ENCODE measurements around the gene TENM3. TPM values are rescaled to one million over a fixed set of nuclear protein-coding genes. Genes with fewer than 3 reads are reported as not detected.

TENM3 gene
- total and polyA plus RNA-seq, 2 of the 8 experiments (the other 6 are each of a cell fraction or from before 2014, with no cell fraction given) = 36.9 to 69.3 TPM

DNA sequence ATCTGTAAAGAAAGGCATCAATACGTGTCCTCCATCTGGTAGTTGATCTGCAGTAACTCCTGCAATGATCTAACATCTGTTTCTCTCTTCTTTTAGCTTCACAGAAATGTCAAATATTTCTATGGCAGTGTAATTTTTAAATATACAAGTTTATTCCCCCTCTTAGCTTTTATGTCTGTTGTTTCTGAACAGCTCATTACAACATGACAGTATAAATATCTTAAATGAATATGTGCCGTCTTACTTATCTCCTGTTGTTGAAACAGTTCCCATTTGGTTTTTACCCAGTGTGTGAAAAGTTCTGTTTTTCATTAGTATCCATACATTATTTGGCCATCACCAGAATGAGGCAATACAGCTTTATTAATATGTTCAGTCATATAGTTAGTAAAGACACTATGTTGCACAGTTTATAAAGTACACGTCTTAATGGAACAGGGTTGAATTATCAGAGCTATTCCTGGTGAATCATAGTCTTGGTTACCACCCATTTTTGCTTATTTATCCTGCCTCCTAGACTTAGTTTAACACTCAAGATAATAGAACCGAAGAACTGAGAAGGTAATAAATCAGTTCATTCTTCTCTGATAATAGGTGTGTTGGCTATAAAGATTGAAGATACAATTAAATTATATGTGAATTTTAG lies 321.6 kb downstream of the TENM3 start:
- ChIA-PET CTCF (ENCODE audit: partially characterized antibody) (interaction anchor here (1.2 kb wide), 1 partner anchor 8 kb away, joined by 3 read pairs; no protein-coding TSS in a partner anchor), POLR2A (ENCODE audit: partially characterized antibody) (interaction anchor here (1.3 kb wide), 1 partner anchor 11 kb away, joined by 3 read pairs; no protein-coding TSS in a partner anchor)
- no peak overlapping the region for H3K4ac ChIP-seq (replicated peaks; ENCODE audit: insufficient read length, low read depth, low read length)
- no peak overlapping the region for H3K18ac ChIP-seq (ENCODE audit: extremely low read depth, low read length)
- no peak overlapping the region for H2BK5ac ChIP-seq (ENCODE audit: low read depth, low read length)
- no peak overlapping the region for H2AK5ac ChIP-seq (ENCODE audit: low read depth, low read length)
- H2BK15ac ChIP-seq (ENCODE audit: low read length) = no peak overlapping the region
- no peak overlapping the region for H2BK12ac ChIP-seq (ENCODE audit: low read depth, low read length)
- peaks cover 0 to 27% of the 10 kb centered on the region in 2 experiments; a peak in 2 of 4 replicates for H3K79me2 ChIP-seq (ENCODE audit: control insufficient read depth in 1 of 2, insufficient read depth in 2 of 2, low read length in 2 of 2)
- H3K4me1 ChIP-seq (replicated peaks in 1 of 4; ENCODE audit: control insufficient read depth in 3 of 4, insufficient read depth in 4 of 4, low read length in 3 of 4) = peaks cover 0 to 17% (median 6%) of the 10 kb centered on the region in 4 experiments; a peak in 4 of 7 replicates
- DNase-seq (ENCODE audit: low read depth in 1 of 2, low spot score in 2 of 2) (no peak), FAIRE-seq (no peak)
- H2AFZ ChIP-seq (ENCODE audit: low read length) = no peak overlapping the region
- no peak overlapping the region for H4K8ac ChIP-seq (ENCODE audit: extremely low read depth, insufficient read depth, low read length)
- H3K14ac ChIP-seq (ENCODE audit: insufficient read length) = no peak overlapping the region
- peaks cover 2% of the 10 kb centered on the region; the same call in 1 of the 2 replicates for H3K79me1 ChIP-seq (ENCODE audit: low read depth, low read length)
- no peak overlapping the region for H2BK20ac ChIP-seq (ENCODE audit: low read length)
- H4K20me1 ChIP-seq (replicated peaks in 1 of 2; ENCODE audit: control insufficient read depth in 1 of 2, insufficient read depth in 2 of 2, low read length in 2 of 2) = no peaks in the 10 kb centered on the region
- no peak overlapping the region for H3K4me2 ChIP-seq (ENCODE audit: insufficient read depth in 1 of 2, low read depth in 2 of 2, low read length in 2 of 2)
- no peak overlapping the region for H2BK120ac ChIP-seq (replicated peaks; ENCODE audit: low read depth, low read length)
- H3K4me3 ChIP-seq (ENCODE audit: extremely low read depth in 1 of 4, insufficient read depth in 2 of 4, low read depth in 3 of 4, low read length in 4 of 4) = no peak overlapping the region
- no peaks in the 10 kb centered on the region for H3K36me3 ChIP-seq (ENCODE audit: control insufficient read depth in 2 of 4, insufficient read depth in 4 of 4, low read length in 3 of 4)
- no peaks in the 10 kb centered on the region for H3K27me3 ChIP-seq (replicated peaks in 1 of 4; ENCODE audit: control insufficient read depth in 3 of 4, extremely low read depth in 1 of 4, insufficient read depth in 3 of 4, low read length in 3 of 4)
- H3K23me2 ChIP-seq (ENCODE audit: low read depth, low read length) = no peaks in the 10 kb centered on the region
- H3K9ac ChIP-seq (replicated peaks in 1 of 4; ENCODE audit: extremely low read depth in 1 of 4, low read depth in 3 of 4, low read length in 3 of 4) = no peak overlapping the region
- no peak overlapping the region for H3K23ac ChIP-seq (ENCODE audit: insufficient read length)
- H3K27ac ChIP-seq (ENCODE audit: low read depth, low read length) = no peak overlapping the region
- H3K56ac ChIP-seq (replicated peaks; ENCODE audit: insufficient read length, low read depth, low read length) = no peak overlapping the region
- H3K9me3 ChIP-seq (ENCODE audit: insufficient read depth in 2 of 2, low read depth in 1 of 2, low read length in 1 of 2) = no peaks in the 10 kb centered on the region
- no peak overlapping the region for H4K91ac ChIP-seq (replicated peaks; ENCODE audit: insufficient read length, low read length)
- WGBS, 2 experiments (ENCODE audit: extremely low coverage in 1 of 2, insufficient coverage in 1 of 2, insufficient read length in 1 of 2, insufficient replicate concordance in 2 of 2, low coverage in 1 of 2, low lambda C conversion rate in 2 of 2, missing lambda C conversion rate in 1 of 2) = 94% methylated on average over 4 of the region's 4 CpGs; no CpG with 5 or more reads in 1 of the 2 experiments
- no peak overlapping the region for H4K5ac ChIP-seq (ENCODE audit: insufficient read length, low read depth, low read length)
- TF ChIP-seq SIX5 (IDR thresholded peaks at IDR 0.05; ENCODE audit: low read depth, low read length) (no peak), BRCA1 (IDR thresholded peaks at IDR 0.05; ENCODE audit: low read depth, low read length) (no peak), RBBP5 (IDR thresholded peaks at IDR 0.05; ENCODE audit: borderline replicate concordance, low read depth, low read length) (no peak), KDM4A (IDR thresholded peaks at IDR 0.05; ENCODE audit: low read depth, low read length, severe bottlenecking) (no peak), SP4 (IDR thresholded peaks at IDR 0.05; ENCODE audit: low read length) (no peak), SIRT6 (IDR thresholded peaks at IDR 0.05; ENCODE audit: low read length) (no peak), CTCF (IDR thresholded peaks at IDR 0.05; ENCODE audit: control extremely low read depth in 1 of 3, insufficient read depth in 1 of 3, low read depth in 1 of 3, low read length in 3 of 3) (no peak), CREB1 (IDR thresholded peaks at IDR 0.05) (no peak), SAP30 (IDR thresholded peaks at IDR 0.05; ENCODE audit: insufficient read depth, insufficient replicate concordance, low read length) (no peak), ATF3 (IDR thresholded peaks at IDR 0.05; ENCODE audit: insufficient read depth, low read depth, low read length) (no peak)
